ENCODE results near the gene WDR12. TPM values are rescaled to one million over a fixed set of nuclear protein-coding genes. Genes with fewer than 3 reads are reported as not detected.

Gene WDR12
- total and polyA plus RNA-seq, 9 of the 15 experiments (the other 6 are each of a cell fraction or from before 2014, with no cell fraction given), result 109 to 554 (median 174) TPM

- TF ChIP-seq PRDM10 (IDR thresholded peaks at IDR 0.05; ENCODE audit: partially characterized antibody) (no peak), TRIM24 (IDR thresholded peaks at IDR 0.05) (peak; percentile 38 to 64; a peak in 3 of 4 replicates), ZNF644 (tag; IDR thresholded peaks at IDR 0.05; ENCODE audit: low read depth) (no peak), CXXC5 (CRISPR knock-in tag; IDR thresholded peaks at IDR 0.05) (peak; percentile 35; the same call in 1 of the 2 replicates), ATF1 (CRISPR knock-in tag; IDR thresholded peaks at IDR 0.05) (no peak), ATF1 (tag; IDR thresholded peaks at IDR 0.05) (peak; percentile 74), CC2D1A (IDR thresholded peaks at IDR 0.05) (no peak; the same call in 1 of the 2 replicates), SPI1 (IDR thresholded peaks at IDR 0.05; ENCODE audit: borderline replicate concordance, low read depth, low read length) (0 out of 2 replicates have a peak, but pooled peaks have one; percentile 10), NFE2 (IDR thresholded peaks at IDR 0.05; ENCODE audit: low read depth) (peak; percentile 40; the same call in 1 of the 2 replicates), RUNX1 (IDR thresholded peaks at IDR 0.05; ENCODE audit: low read depth) (no peak), HSF4 (CRISPR knock-in tag; IDR thresholded peaks at IDR 0.05; ENCODE audit: borderline replicate concordance) (no peak), MXI1 (IDR thresholded peaks at IDR 0.05; ENCODE audit: low read depth, low read length) (no peak), ZBTB40 (IDR thresholded peaks at IDR 0.05) (no peak), ZBTB40 (CRISPR knock-in tag; IDR thresholded peaks at IDR 0.05) (no peak), ZBTB26 (CRISPR knock-in tag; IDR thresholded peaks at IDR 0.05) (no peak), NR2F6 (CRISPR knock-in tag; IDR thresholded peaks at IDR 0.05) (no peak), KDM4B (IDR thresholded peaks at IDR 0.05; ENCODE audit: borderline replicate concordance in 2 of 2, low read depth in 1 of 2) (no peak)
Measured at GRCh38 chr2:202950592-202950991, 39.1 kb upstream of the WDR12 start (continued).

Data from K562 (cell line).